GM19463 (cell line): ENCODE results near the gene GREM1.

Experiments
- ATAC-seq: cut with Tn5 transposase; IDR thresholded peaks from one replicate; pipeline ENCODE4 v1.9.1; 2021; ENCODE audit warnings: mild to moderate bottlenecking, moderate library complexity; ENCODE audit not compliant: unreplicated experiment

Gene GREM1

GRCh38 chr15:32730677-32731654 is 13.2 kb downstream of the GREM1 start:
- ATAC-seq = no peak

GRCh38 chr15:32732574-32733157 is 14.9 kb downstream of the GREM1 start:
- no peak for ATAC-seq

- ATAC-seq = no peak
Observed at GRCh38 chr15:32733281-32733680, 15.5 kb downstream of the GREM1 start.

DNA sequence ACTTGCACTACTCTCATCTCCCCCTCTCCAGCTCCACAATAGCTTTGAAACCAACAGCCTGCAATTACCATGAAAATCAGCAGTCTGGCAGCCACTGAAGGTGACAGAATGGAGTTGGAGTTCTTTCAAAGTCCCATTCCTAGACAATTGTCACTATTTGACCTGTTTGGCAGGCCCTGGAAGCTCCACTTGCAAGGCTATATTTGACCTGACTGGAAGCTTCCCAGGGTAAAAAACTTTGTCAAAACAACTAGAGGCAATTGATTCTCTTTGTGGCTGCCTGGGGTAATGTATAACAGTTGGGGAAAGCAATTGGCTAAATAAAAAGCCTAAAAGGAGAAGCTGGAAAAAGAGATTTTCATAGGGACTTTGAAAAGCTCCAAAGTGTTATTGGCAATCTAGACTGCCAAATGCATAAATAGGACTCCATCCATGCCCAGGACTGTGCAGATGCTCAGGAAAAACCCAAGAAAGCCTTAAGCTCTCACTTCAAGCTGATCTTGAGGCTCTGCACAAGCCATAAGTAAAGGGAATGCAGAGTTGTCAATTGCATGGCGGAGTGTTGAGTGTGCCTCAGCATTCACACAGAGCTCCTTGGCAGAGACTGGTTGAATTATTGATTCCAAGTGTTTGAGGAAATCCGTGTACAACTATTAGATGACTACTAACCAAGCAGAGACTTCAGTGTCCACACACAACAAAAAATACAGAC is 18.3 kb downstream of the GREM1 start:
- ATAC-seq = no peak

DNA sequence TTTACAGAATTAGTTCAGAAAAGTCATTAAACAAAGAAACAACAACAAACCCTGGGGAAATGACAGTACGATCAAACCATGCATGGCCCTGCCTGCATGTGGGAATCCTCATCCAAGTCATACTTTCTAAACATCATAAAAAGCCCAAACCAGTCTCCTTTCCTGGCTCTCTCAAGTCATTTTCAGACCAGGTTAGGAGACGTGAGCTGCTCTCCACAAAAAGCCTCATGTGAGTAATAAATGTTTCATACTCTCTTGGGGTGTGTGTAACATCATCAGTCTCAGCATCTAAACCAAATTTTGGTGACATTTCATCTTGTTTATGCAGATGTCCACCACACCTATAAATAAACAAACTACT is 18.9 kb downstream of the GREM1 start:
- no peak for ATAC-seq

- ATAC-seq = no peak
Observed at GRCh38 chr15:32737304-32737703, 19.5 kb downstream of the GREM1 start.

DNA sequence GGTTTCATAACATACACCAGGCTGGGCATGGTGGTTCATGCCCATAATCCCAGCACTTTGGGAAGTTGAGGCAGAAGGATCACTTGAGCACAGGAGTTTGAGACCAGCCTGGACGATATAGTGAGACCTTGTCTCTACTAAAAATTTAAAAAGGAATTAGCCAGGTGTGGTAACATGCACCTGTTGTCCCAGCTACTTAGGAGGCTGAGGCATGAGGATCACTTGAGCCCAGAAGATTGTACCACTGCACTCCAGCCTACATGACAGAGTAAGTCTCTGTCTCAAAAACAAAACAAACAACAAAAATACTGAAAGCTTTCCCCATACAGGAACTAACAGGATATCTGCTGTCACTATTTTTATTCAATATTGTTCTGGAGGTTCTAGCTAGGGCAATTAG is 20.9 kb downstream of the GREM1 start:
- ATAC-seq = no peak

- no peak for ATAC-seq
Observed at GRCh38 chr15:32739522-32740063, 21.8 kb downstream of the GREM1 start.

- ATAC-seq = no peak
Observed at GRCh38 chr15:32743411-32744140, 25.8 kb downstream of the GREM1 start.

- ATAC-seq = no peak
Observed at GRCh38 chr15:32746116-32746857, 28.5 kb downstream of the GREM1 start.

GRCh38 chr15:32747921-32748342 is 30.1 kb downstream of the GREM1 start:
- ATAC-seq = no peak

DNA sequence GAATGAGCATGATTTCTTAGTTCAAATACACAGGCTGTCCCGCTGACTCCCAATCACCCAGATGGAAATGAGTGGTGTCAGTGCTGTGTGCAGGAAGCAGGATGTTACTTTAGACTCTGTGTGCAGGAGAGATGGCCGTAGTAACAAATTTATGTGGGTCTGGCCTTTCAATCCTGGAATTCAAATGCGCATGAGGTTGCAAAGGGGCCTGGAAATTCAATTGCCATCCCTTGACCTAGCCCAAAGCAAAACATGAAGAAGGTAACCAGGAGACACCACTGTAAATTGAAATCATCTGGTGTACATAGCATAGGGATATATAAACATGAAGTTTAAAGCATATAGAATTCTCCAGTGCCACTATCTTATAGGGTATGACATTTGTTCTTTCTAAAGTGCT is 33.2 kb downstream of the GREM1 start:
- ATAC-seq = no peak

DNA sequence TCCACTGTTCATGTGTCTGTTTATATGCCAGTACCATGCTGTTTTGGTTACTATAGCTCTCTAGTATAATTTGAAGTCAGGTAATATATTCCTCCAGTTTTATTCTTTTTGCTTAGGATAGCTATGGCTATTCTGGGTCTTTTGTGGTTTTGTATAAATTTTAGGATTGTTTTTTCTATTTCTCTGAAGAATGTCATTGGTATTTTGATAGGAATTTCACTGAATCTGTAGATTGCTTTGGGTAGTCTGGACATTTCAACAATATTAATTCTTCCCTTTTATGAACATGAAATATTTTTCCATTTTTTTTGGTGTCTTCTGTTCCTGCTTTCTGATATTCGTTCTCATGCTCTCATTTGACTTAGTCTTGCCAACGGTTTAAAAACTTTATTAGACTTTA is 39.6 kb downstream of the GREM1 start:
- no peak for ATAC-seq

DNA sequence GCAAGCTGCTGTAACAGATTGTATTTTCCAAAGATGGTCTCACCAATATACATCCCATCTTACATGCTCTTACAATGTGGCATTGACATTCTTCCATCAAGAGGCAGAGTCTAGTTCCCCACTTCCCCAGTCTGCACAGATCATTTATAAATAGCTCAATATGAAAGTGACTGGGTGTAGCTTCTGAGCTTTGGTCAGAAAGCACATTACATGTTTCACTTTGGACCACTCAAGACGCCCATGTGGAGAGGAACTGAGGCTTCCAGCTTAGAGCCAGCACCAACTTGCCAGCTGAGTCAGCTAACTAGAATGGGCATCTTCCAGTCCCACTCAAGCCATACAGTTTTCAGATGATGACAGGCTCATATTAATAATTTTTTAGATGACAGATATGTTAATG is 45.5 kb downstream of the GREM1 start:
- ATAC-seq = no peak

- no peak for ATAC-seq
Observed at GRCh38 chr15:32765236-32765635, 47.4 kb downstream of the GREM1 start.

GRCh38 chr15:32766101-32766500 is 48.3 kb downstream of the GREM1 start:
- ATAC-seq = no peak

DNA sequence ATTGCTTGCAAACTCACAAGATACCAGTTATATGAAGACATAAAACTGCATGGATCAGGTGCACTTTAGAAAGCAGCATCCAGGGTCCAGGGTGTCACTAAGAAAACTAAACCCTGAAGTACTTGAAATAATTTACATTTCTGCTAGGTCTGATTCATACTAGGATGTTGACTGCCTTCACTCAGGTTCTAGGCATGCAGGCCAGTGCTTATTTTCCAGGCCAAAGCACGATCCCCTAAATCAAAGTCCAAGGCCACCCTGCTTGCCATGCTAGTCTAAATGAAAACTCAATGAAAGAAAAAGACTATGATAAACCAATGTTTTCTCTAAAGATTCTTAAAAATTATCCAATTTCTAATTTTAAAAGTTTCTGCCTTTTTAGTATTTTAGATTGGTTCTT is 49.4 kb downstream of the GREM1 start:
- no peak for ATAC-seq

DNA sequence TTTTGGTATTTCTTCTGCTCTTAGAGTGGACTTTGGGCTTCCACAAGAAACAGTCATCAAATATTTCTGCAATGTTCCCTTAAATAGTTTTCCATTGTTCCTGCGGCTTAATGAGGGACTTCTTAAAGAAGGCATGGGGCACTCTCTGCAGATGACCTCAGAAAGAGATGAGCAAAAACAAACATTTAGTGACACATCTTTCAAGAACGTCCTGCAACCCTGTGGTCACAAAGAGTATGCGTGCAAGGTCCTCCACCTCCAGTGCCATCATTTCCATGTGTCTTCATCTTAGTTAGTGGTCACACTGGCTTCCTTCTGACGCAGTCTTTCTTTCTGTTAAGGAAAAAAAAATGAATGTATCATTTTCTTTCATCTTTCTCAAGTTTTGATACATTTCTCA is 56.2 kb downstream of the GREM1 start:
- ATAC-seq = no peak

- ATAC-seq = no peak
Observed at GRCh38 chr15:32775103-32775502, 57.3 kb downstream of the GREM1 start.
